Testis (tissue), 3 donors: ENCODE results near the gene KIRREL1. TPM values are rescaled to one million over a fixed set of nuclear protein-coding genes. Genes with fewer than 3 reads are reported as not detected.

ENCODE experiments used
- DNase-seq: peaks from one replicate; pipeline ENCODE4 v3.0.0-alpha.2; 2019
- H3K27ac ChIP-seq, 2 donors: fragments of 200-600 bp; sonication (generic); one replicate each; pipeline ENCODE4 v1.5.1; 2019
- H3K27me3 ChIP-seq: fragments of 200-600 bp; sonication (generic); one replicate; pipeline ENCODE4 v1.5.1; 2019
- H3K36me3 ChIP-seq: fragments of 200-600 bp; sonication (generic); one replicate; pipeline ENCODE4 v1.5.1; 2017; ENCODE audit warnings: low read depth; ENCODE audit errors: missing control alignments
- H3K4me1 ChIP-seq: fragments of 200-600 bp; sonication (generic); one replicate; pipeline ENCODE4 v1.5.1; 2019
- H3K4me3 ChIP-seq, 2 donors: fragments of 200-600 bp; sonication (generic); one replicate each; pipeline ENCODE4 v1.5.1; 2017 to 2019
- H3K9me3 ChIP-seq: fragments of 200-600 bp; sonication (generic); one replicate; pipeline ENCODE4 v1.5.1; 2017
- CTCF ChIP-seq, 3 experiments: fragments of 450-650 bp in 2 of 3; fragments of 200-600 bp in 1 of 3; sonication (generic) in 1 of 3; IDR thresholded peaks; one replicate each; pipeline ENCODE4 v1.5.1; 2016 to 2019; ENCODE audit warnings: antibody characterized with exemption in 3 of 3, mild to moderate bottlenecking in 2 of 3, moderate library complexity in 1 of 3
- POLR2A ChIP-seq: fragments of 450-650 bp; IDR thresholded peaks from one replicate; pipeline ENCODE4 v1.6.1; 2017; ENCODE audit warnings: antibody characterized with exemption, mild to moderate bottlenecking, moderate library complexity
- WGBS, 2 donors: methylation state at CpG; one replicate each; pipeline ENCODE4 v1.1.5; 2018; 5-methylcytosine and 5-hydroxymethylcytosine counted together
- intact Hi-C: fragments of 100-400 bp; cut with DNase I; formaldehyde crosslinking; loops from one replicate; pipeline ENCODE4 v1.15.1; 2023; ENCODE audit warnings: low total_unique reads
- polyA plus RNA-seq: library from polyadenylated mRNA; stranded (reverse); fragments of 350-450 nt; fragmentation: Illumina TruSeq; extraction: RNeasy Lipid Tissue Mini Kit (QIAGEN cat#74804); gene quantifications from one replicate; pipeline ENCODE4 v1.2.3, GENCODE V29; 2014; ENCODE audit warnings: low read depth, low replicate concordance; ENCODE audit not compliant: insufficient read depth
- total RNA-seq, 2 donors: library from RNA; depleted of rRNA; stranded (reverse); fragments of >200 nt; gene quantifications; one replicate each; pipeline ENCODE4 v1.2.3, GENCODE V29; 2016

Gene KIRREL1
- total and polyA plus RNA-seq, 3 donors from 2014 or later, result 15.5 to 31.9 (median 19.9) TPM

- no peak for DNase-seq
- no peak overlapping the region for H3K4me3 ChIP-seq
- H3K36me3 ChIP-seq, result no peaks in the 10 kb centered on the region
- H3K27me3 ChIP-seq, result no peaks in the 10 kb centered on the region
- H3K9me3 ChIP-seq, result no peaks in the 10 kb centered on the region
- TF ChIP-seq POLR2A, result no peak
- no peak for TF ChIP-seq CTCF (IDR thresholded peaks at IDR 0.05)
- no peaks in the 10 kb centered on the region for H3K4me1 ChIP-seq
- WGBS, 2 donors, result 72 to 75% methylated on average over 4 of the region's 4 CpGs
- intact Hi-C loops, result no loop called here
- no peak overlapping the region for H3K27ac ChIP-seq
Measured at GRCh38 chr1:158078569-158079080, 85.2 kb downstream of the KIRREL1 start.

GRCh38 chr1:158080066-158080465 lies 86.6 kb downstream of the KIRREL1 start:
- no peak for DNase-seq
- Histone ChIP-seq H3K27ac (no peak overlapping the region), H3K27me3 (no peaks in the 10 kb centered on the region), H3K4me3 (no peak overlapping the region), H3K36me3 (no peaks in the 10 kb centered on the region), H3K4me1 (no peaks in the 10 kb centered on the region), H3K9me3 (no peaks in the 10 kb centered on the region)
- TF ChIP-seq CTCF (IDR thresholded peaks at IDR 0.05) (no peak), POLR2A (no peak)
- intact Hi-C loops, result no loop called here
- WGBS, 2 donors, result 91% methylated on average over 3 of the region's 3 CpGs

- intact Hi-C loops, result no loop called here
- no peaks in the 10 kb centered on the region for H3K4me1 ChIP-seq
- H3K36me3 ChIP-seq, result no peaks in the 10 kb centered on the region
- no peak for DNase-seq
- no peaks in the 10 kb centered on the region for H3K9me3 ChIP-seq
- no peaks in the 10 kb centered on the region for H3K27me3 ChIP-seq
- no peak for TF ChIP-seq CTCF (IDR thresholded peaks at IDR 0.05)
- no peak for TF ChIP-seq POLR2A
- no peak overlapping the region for H3K27ac ChIP-seq
- 87 to 90% methylated on average over 7 to 8 of the region's 8 CpGs for WGBS, 2 donors
- H3K4me3 ChIP-seq, result no peak overlapping the region
Measured at GRCh38 chr1:158084336-158084735, 90.9 kb downstream of the KIRREL1 start.

GRCh38 chr1:158084747-158085146 lies 91.3 kb downstream of the KIRREL1 start:
- no peak for DNase-seq
- TF ChIP-seq CTCF (IDR thresholded peaks at IDR 0.05), result no peak
- no peaks in the 10 kb centered on the region for H3K36me3 ChIP-seq
- no peaks in the 10 kb centered on the region for H3K27me3 ChIP-seq
- no peak overlapping the region for H3K27ac ChIP-seq
- intact Hi-C loops, result no loop called here
- no peaks in the 10 kb centered on the region for H3K9me3 ChIP-seq
- H3K4me3 ChIP-seq, result no peak overlapping the region
- WGBS, 2 donors, result 80 to 94% methylated on average over 4 of the region's 4 CpGs
- H3K4me1 ChIP-seq, result no peaks in the 10 kb centered on the region

GRCh38 chr1:158087320-158087927 lies 94.0 kb downstream of the KIRREL1 start:
- TF ChIP-seq CTCF (IDR thresholded peaks at IDR 0.05) (peak; percentile 56 to 86 (median 57)), POLR2A (no peak)
- DNase-seq, result peak; percentile 73
- Histone ChIP-seq H3K27me3 (no peaks in the 10 kb centered on the region), H3K36me3 (no peaks in the 10 kb centered on the region), H3K4me1 (no peaks in the 10 kb centered on the region), H3K27ac (no peak overlapping the region), H3K4me3 (no peak overlapping the region), H3K9me3 (no peaks in the 10 kb centered on the region)
- 65% methylated on average over 9 of the region's 9 CpGs for WGBS, 2 donors
- intact Hi-C loops, result no loop called here
